ENCODE results near the gene PAIP2B. TPM values are rescaled to one million over a fixed set of nuclear protein-coding genes. Genes with fewer than 3 reads are reported as not detected.

PAIP2B gene
- polyA plus RNA-seq, 4 donors = 6.5 to 20.5 (median 18.4) TPM

GRCh38 chr2:71155846-71156245 is 71.1 kb downstream of the PAIP2B start:
- no peak for DNase-seq (ENCODE audit: low read depth in 4 of 4, low spot score in 3 of 4)

GRCh38 chr2:71154798-71155197 is 72.1 kb downstream of the PAIP2B start:
- DNase-seq (ENCODE audit: low read depth in 4 of 4, low spot score in 3 of 4) = no peak

- no peak for DNase-seq (ENCODE audit: low read depth in 4 of 4, low spot score in 3 of 4)
These were observed 72.6 kb downstream of the PAIP2B start for GRCh38 chr2:71154279-71154678.

DNA sequence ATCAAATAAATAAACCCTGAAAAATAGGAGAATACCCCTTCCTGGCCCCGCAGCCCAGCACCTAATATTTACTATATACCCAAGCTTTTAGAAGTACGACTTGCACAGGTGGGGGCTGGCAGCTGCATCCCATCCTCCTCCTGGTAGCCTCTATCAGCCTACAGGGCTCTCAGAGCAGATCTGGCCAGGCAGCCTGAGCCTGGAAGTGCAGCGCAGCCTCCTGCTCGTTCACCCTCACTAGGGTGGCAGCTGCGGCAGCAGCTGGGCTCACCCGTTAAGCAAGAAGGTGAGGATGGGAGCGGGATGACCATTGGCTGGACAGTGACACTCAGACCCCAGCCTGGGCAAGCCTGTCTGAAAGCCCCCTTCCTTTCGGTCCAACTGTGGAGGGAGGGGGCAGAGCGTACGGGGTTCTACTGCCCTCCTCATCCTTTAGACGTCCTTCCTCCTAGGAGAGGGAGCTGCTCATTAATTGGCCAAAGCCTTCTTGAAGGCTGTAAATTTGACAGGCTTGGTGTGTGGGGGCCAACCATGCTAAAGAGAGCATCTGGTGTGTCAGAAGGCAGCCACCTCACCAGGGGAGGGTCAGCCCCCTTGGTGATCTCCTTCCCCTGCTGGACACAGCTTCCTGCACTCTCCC is 73.2 kb downstream of the PAIP2B start:
- DNase-seq (ENCODE audit: low read depth in 4 of 4, low spot score in 3 of 4) = no peak

- no peak for DNase-seq (ENCODE audit: low read depth in 4 of 4, low spot score in 3 of 4)
These were observed 75.3 kb downstream of the PAIP2B start for GRCh38 chr2:71151620-71152019.

- no peak for DNase-seq (ENCODE audit: low read depth in 4 of 4, low spot score in 3 of 4)
These were observed 76.7 kb downstream of the PAIP2B start for GRCh38 chr2:71150082-71150816.

GRCh38 chr2:71148506-71149063 is 78.3 kb downstream of the PAIP2B start:
- no peak for DNase-seq (ENCODE audit: low read depth in 4 of 4, low spot score in 3 of 4)

DNA sequence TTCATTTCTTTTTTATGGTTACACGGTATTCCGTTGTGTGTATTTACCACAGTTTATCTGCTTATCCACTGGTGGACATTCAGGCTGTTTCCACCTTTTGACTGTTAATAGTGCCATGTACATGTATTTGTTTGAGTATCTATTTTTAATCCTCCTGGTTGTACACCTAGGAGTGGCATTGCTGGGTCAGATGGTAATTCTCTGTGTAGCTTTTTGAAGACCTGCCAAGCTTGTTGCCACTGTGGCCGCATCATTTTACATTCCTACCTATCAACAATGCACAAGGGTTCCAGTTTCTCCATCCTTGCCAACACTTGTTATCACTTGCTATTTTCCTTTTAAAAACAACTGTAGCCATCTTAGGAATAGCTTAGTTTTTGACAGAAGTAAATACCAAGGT is 83.1 kb downstream of the PAIP2B start:
- DNase-seq (ENCODE audit: low read depth in 4 of 4, low spot score in 3 of 4) = no peak

DNA sequence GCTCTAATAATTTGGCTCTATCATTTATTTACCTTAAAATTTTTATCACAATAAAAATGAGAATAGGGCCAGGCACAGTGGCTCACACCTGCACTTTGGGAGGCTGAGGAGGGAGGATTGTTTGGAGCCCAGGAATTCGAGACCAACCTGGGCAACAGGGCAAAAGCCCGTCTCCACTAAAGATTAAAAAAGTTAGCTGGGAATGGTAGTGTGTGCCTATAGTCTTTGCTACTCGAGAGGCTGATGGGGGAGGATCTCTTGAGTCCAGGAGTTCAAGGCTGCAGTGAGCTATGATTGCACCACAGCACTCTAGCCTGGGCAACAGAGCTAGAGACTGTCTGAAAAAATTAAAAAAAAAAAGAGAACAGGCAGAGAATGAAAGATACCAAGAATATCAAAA is 90.7 kb downstream of the PAIP2B start:
- DNase-seq (ENCODE audit: low read depth in 4 of 4, low spot score in 3 of 4) = no peak

DNA sequence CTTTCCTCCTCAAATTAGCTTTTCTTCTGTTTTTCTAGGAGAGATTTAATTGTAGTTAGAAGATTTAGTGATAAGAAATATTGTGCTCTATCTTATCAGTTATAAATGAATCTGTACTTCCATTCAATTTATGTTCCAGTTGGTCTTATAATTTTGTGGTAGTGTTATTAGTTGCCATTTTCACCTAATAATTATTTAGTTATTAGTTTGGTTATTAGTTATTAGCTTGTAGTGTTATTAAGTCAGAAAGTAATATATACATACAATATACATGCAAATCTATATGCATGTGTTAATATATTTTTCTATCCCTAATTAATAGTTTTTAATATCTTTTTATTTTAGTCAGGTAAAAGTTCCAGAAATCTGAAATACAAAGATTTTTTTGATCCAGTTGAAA is 93.3 kb downstream of the PAIP2B start:
- no peak for DNase-seq (ENCODE audit: low read depth in 4 of 4, low spot score in 3 of 4)

Other genes starting within 250 kb of the PAIP2B start
- 1 to 10 TPM; 1.0 to 1.8 (median 1.3) TPM for gene ANKRD53, start 248.5 kb downstream of the PAIP2B start, polyA plus RNA-seq (ENCODE audit: insufficient read length in 4 of 4)
- gene TEX261, start 232.2 kb downstream of the PAIP2B start, polyA plus RNA-seq (ENCODE audit: insufficient read length in 4 of 4) = 10 to 100 TPM; 50.2 to 64.0 (median 53.8) TPM
- 100 to 1,000 TPM in 1 of 4 donors, 10 to 100 TPM in 3; 70.0 to 106 (median 84.9) TPM for gene NAGK, start 158.5 kb downstream of the PAIP2B start, polyA plus RNA-seq (ENCODE audit: insufficient read length in 4 of 4)
- 10 to 100 TPM; 22.3 to 25.5 (median 22.7) TPM for gene MCEE, start 96.9 kb downstream of the PAIP2B start, polyA plus RNA-seq (ENCODE audit: insufficient read length in 4 of 4)
- gene MPHOSPH10, start 96.5 kb downstream of the PAIP2B start, polyA plus RNA-seq (ENCODE audit: insufficient read length in 4 of 4) = 10 to 100 TPM; 42.6 to 55.5 (median 46.5) TPM
- 100 to 1,000 TPM; 138 to 229 (median 222) TPM for gene ZNF638, start 104.7 kb upstream of the PAIP2B start, polyA plus RNA-seq (ENCODE audit: insufficient read length in 4 of 4)
- gene DYSF, start 226.5 kb upstream of the PAIP2B start, polyA plus RNA-seq (ENCODE audit: insufficient read length in 4 of 4) = 10 to 100 TPM in 3 of 4 donors, 1 to 10 TPM in 1; 9.9 to 18.5 (median 17.1) TPM

All from left renal pelvis (tissue), 4 donors.